DMS 273 treated with DMSO at 0.1 percent for 48 hours (cell line): ENCODE measurements around the gene IQCE.

ENCODE experiments used
- DNase-seq: peaks from one replicate; lab custom pipeline; 2025; lab: John Stamatoyannopoulos, UW

Gene IQCE

GRCh38 chr7:2646680-2647571 is 88.1 kb downstream of the IQCE start:
- DNase-seq: no peak

DNA sequence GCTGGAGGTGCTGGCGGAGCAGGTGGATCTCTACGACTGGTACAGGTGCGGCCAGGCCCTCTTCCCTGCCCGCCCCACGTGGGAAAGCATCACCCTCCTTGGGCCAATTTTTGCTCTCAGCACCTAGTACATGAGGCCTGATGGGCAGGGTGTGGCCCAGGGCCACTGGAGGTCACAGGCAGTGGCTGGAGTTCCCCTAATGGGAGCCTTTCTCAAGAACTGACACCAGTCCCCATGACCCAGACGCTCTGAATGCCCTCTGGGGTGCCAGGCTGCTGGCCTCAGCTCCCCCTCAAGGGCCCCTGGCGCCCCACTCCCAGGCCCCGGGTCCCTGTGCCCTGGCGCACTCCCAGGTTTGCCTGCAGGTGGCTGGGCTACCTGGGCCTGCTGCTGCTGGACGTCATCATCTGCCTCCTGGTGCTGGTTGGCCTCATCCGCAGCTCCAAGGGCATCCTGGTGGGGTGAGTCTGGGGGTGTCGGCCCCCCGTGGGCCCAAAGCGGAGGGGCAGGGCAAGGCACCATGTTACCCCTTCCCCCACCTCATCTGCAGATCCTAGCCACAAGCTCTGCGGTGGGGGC is 88.9 kb downstream of the IQCE start:
- no peak for DNase-seq

DNA sequence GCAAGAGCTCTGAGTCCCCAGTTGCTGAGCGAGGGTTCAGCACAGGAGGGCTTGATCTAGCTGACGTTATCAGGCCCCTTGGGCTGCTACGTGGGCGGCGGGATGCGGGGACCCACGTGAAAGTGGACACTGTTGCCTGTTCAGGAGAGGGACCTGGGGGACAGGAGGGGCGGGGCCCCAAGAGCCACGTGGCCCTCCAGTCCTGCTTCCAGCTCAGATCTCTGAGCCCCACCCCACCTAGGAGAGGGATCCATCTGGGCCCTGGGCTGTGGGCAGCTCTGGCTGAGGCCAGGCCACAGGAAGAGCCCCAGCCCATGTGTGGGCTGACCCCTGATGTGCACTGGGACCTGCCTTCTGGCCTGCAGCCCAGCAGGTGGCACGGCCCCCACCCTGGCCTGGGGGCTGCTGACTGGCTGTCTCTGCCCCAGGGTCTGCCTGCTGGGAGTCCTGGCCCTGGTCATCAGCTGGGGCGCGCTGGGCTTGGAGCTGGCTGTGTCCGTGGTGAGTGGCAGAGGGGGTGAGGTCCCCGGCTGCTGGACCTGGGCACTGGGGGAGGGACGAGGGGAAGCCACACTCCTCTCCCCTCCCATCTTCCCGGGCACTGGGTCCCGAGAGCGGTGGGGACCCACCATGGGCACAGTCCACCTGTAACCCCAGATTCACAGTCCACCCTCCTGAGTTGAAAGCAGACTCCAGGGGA is 90.5 kb downstream of the IQCE start:
- no peak for DNase-seq

DNA sequence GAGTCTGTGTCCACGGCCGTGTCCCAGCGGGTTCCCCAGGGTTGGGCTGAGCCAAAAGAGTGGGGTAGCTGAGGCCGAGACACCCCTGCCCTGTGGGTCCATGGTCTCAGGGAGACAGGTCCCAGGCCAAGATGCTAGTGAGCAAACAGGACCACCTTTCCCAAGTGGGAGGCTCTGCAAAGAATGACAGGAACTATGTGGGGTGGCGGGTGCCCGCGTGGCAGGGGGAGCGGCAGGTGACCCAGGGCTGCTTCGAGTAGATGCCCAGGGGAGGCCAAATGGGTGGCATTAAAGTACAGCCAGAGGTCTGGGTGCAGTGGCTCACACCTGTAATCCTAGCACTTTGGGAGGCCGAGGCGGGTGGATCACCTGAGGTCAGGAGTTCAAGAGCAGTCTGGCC is 91.2 kb downstream of the IQCE start:
- no peak for DNase-seq

- no peak for DNase-seq
Measured at GRCh38 chr7:2650451-2650850, 91.7 kb downstream of the IQCE start.

DNA sequence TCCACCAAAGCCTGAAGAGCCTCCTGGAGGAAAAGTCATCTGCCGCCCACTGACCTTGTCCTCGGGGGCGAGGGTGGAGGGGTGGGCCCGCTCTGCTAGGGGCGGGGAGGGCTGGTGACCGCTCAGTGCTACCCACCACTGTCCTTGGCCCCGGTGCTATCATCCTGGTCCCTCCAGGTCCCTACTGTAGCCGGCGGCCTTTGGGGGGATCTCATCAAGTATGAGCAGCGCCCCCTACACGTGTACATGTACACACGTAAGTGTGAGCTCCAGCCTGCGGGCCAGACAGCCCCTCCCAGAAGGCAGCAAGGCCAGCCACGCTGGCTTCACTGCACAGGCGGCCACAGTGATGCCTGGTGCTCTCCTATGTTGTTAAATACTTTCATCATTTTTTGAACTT is 92.6 kb downstream of the IQCE start:
- no peak for DNase-seq

- no peak for DNase-seq
Measured at GRCh38 chr7:2651847-2652735, 93.3 kb downstream of the IQCE start.

- DNase-seq: no peak
Measured at GRCh38 chr7:2652736-2653060, 93.9 kb downstream of the IQCE start.

DNA sequence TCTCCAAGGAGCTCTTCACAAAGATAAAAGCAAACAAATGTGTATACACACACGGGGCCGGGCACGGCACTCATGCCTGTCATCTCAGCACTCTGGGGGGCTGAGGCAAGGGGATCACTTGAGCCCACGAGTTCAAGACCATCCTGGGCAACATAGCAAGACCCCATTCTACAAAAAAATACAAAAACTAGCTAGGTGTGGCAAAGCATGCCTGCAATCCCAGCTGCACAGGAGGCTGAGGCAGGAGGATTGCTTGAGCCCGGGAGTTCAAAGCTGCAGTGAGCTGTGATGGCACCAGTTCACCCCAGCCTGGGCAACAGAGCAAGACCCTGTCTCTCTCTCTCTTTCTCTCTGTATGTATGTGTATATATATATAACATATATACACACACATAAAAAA is 95.3 kb downstream of the IQCE start:
- no peak for DNase-seq

DNA sequence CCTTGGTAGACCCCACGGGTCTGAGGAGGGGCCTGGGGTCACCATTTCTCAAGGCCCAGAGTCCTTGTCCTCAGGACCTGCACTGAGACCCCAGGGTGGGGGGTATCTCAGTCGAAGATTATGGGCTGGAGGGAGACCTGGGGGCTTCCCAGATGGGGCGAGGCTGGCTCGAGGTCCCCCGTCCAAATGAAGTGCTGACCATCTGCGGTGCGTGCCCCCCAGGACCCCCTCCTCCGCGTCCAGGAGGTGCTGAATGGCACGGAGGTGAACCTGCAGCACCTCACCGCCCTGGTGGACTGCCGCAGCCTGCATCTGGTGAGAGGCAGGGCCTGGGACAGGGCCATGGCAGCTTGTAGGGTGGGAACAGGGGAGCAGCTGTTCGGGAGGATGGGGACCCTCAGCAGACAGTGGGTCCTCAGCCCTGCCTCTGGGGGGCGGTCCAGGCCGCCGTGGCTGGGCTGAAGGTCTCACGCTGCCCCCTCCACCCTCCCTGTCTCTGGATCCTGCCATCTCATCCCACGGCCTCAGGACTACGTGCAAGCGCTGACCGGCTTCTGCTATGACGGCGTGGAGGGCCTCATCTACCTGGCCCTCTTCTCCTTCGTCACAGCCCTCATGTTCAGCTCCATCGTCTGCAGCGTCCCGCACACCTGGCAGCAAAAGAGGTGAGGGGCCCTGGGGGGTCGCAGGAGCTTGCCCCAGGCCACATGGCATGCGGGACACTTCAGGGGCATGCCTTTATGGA is 97.3 kb downstream of the IQCE start:
- no peak for DNase-seq

- DNase-seq: no peak
Measured at GRCh38 chr7:2657208-2657607, 98.4 kb downstream of the IQCE start.

DNA sequence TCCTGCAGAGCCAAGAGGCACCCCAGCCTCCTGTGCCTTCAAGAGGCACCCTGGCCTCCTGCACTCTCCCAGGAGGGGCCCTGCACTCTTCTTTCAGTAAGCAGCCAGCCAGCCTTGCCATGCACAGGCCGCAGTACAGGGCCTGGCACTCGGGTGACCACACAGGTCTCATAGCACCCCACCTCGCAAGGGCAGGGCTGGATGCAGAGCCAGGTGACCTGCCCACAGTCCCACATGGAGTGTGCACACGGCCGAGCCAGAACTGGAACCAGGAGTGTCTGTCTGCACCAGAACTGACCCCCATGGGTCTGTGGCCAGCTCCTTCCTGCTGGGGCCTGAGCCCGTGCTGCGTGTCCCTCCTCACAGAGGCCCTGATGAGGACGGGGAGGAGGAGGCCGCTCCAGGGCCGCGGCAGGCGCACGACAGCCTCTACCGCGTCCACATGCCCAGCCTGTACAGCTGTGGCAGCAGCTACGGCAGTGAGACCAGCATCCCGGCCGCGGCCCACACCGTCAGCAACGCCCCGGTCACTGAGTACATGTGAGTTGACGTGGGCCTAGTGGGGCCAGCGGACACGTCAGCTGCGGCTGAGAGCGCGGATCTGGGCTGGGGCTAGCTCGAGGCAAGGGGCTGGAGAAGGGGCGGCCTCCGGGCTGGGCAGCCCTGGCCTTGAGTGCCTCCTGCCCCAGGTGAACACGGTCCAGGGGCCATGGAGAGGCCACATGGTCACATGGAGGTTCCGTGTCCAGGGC is 99.3 kb downstream of the IQCE start:
- no peak for DNase-seq

DNA sequence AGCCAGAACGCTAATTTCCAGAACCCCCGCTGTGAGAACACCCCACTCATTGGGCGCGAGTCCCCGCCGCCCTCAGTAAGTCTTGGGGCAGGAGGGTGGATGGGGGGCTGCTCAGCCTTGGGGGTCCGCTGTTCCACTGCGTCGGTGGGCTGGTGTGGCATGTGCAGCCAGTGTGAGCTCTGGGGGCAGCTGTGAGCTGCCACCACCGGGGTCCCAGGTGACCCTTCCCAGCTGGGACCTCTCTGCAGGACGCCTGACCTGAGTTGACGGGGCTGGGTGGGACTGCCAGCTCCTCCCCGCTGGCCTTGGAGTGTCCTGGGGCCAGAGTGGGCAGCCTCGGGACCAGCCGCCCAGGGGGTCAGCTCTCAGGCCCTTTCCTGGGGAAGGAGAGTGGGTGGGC is 100.2 kb downstream of the IQCE start:
- no peak for DNase-seq

DNA sequence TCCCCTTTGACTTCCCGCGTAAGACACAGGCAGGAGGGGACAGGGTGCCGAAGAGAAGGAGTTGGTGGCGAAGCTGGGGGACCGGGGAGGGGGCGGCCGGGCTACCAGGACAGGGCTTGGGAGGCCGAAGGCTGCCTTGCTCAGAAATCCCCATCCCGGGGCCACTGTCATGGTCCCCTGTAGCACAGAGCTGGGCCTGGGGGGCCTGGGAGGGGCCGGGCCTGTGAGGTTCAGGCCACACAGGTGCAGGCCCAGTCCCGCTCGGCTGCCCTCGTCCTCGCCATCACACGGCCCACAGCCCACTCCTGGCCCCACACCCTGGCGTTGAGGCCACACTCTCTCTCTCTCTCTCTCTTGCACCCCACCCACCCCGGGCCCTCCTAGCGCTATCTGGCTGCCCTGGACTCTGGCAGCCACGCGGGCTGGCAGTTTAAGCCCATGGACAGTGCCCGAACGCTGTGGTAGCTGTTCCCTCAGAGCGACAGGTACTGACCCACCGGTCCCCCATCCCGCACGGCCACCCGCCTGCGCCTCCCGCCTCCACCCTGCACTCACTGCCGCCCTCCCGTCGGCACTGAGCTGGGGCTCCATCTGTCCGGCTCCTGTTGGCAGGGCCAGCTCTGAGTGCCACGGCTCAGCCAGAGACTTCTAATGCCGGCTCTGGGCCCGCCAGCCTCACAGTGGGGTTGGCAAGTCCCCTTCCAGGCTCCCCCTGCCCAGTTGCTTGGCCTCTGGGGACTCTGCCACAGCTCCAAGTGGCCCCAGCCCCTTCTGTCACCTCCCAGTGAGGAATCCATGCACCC is 101.0 kb downstream of the IQCE start:
- DNase-seq: no peak

GRCh38 chr7:2660359-2661095 is 101.7 kb downstream of the IQCE start:
- no peak for DNase-seq

DNA sequence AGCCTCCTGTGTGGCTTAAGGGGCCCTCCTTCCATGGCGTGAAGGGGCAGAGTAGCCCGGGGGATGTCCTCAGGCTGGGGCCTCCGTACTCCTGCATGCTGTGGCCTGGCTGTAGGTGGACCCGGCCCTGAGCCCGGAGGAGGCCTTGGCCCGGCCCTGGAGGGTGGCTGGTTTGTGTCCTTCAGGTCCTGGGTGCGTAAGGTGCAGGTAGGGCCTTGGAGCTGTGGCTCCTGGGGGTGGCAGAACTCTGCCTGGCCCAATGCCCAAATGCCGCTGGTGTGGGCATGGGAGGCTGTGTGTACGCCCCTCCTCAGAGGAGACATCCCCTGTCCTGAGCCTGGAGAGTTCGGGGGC is 102.3 kb downstream of the IQCE start:
- DNase-seq: no peak

GRCh38 chr7:2661602-2662272 is 103.0 kb downstream of the IQCE start:
- no peak for DNase-seq

DNA sequence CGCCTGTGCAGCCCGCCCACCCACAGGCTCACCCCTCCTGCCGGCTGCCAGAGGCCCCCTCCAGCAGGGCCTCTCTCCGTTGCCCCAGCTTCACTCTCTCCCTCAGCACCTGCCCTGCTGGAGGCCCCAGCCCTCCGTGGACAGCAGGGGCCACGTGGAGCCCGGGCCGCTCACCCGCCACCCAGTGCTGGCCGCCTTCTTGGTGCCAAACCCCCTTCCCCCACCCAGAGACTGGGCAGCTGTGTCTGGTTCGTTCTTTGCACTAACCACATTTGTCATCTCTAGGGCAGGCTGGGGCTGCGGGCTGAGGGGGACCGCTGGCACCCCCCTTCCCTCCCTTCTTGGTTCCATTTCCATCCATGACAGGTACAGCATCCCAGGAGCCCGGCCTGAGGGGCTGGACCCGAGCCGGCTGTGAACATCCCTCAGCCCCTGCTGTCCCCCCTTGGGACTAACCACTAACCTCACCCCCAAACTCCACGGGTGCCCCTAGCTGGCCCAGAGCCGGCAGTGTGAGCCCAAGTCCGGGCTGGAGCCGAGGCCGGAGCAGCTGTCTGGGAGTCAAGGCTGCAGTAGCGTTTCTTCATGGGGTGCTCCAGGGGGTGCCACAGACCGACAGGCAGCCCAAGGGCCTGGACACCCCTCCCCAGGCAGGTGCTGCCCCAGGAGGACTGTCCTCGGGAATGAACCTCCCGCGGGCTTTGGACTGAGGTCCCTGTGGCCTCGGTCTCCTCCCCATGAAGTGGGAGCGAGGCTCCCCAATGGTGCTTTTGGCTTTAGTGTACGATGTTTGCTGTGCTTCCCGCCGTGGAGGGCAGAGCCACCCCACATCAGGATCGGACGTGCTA is 103.7 kb downstream of the IQCE start:
- no peak for DNase-seq
